HEK293 (cell line): ENCODE measurements around the gene ATRAID.

Experiments
- BCL11B ChIP-seq: fragments of 450-650 bp; formaldehyde crosslinking; IDR thresholded peaks from 2 replicates; pipeline ENCODE4 v1.5.1; 2016; ENCODE audit warnings: low read depth, missing biosample characterization, missing genetic modification characterization
- GLIS1 ChIP-seq: fragments of 450-650 bp; formaldehyde crosslinking; IDR thresholded peaks from 2 replicates; pipeline ENCODE4 v1.5.1; 2016; ENCODE audit warnings: missing biosample characterization, missing genetic modification characterization
- GLIS2 ChIP-seq: fragments of 450-650 bp; formaldehyde crosslinking; IDR thresholded peaks from 2 replicates; pipeline ENCODE4 v1.5.1; 2016; ENCODE audit warnings: missing biosample characterization, missing genetic modification characterization
- HOXC10 ChIP-seq: sonication (generic); formaldehyde crosslinking; IDR thresholded peaks from 2 replicates; pipeline ENCODE4 v1.8.1; 2023; ENCODE audit warnings: mild to moderate bottlenecking, missing genetic modification reagents
- IKZF3 ChIP-seq: fragments of 450-650 bp; IDR thresholded peaks from 2 replicates; pipeline ENCODE4 v1.5.0; 2018; ENCODE audit warnings: missing biosample characterization, mild to moderate bottlenecking, missing genetic modification characterization, moderate library complexity
- MZF1 ChIP-seq: fragments of 450-650 bp; formaldehyde crosslinking; IDR thresholded peaks from 2 replicates; pipeline ENCODE4 v1.5.1; 2017; ENCODE audit warnings: missing biosample characterization, missing genetic modification characterization, borderline replicate concordance
- OSR2 ChIP-seq: fragments of 450-650 bp; formaldehyde crosslinking; IDR thresholded peaks from 2 replicates; pipeline ENCODE4 v1.5.1; 2016; ENCODE audit warnings: missing biosample characterization, missing genetic modification characterization
- OVOL3 ChIP-seq: fragments of 450-650 bp; formaldehyde crosslinking; IDR thresholded peaks from 2 replicates; pipeline ENCODE4 v1.5.1; 2016; ENCODE audit warnings: missing biosample characterization, missing genetic modification characterization
- SP3 ChIP-seq: fragments of 450-650 bp; formaldehyde crosslinking; IDR thresholded peaks from 2 replicates; pipeline ENCODE4 v1.5.1; 2016; ENCODE audit warnings: missing biosample characterization, missing genetic modification characterization
- YY2 ChIP-seq: fragments of 450-650 bp; formaldehyde crosslinking; IDR thresholded peaks from 2 replicates; pipeline ENCODE4 v1.5.1; 2016; ENCODE audit warnings: missing biosample characterization, missing genetic modification characterization
- ZBTB20 ChIP-seq: fragments of 450-650 bp; formaldehyde crosslinking; IDR thresholded peaks from 2 replicates; pipeline ENCODE4 v1.5.1; 2016; ENCODE audit warnings: missing biosample characterization, missing genetic modification characterization
- ZBTB48 ChIP-seq: fragments of 450-650 bp; formaldehyde crosslinking; IDR thresholded peaks from 2 replicates; pipeline ENCODE4 v1.5.1; 2016; ENCODE audit warnings: missing biosample characterization, missing genetic modification characterization
- ZEB2 ChIP-seq: fragments of 450-650 bp; formaldehyde crosslinking; IDR thresholded peaks from 2 replicates; pipeline ENCODE4 v1.5.1; 2016; ENCODE audit warnings: missing biosample characterization, missing genetic modification characterization
- ZFP69B ChIP-seq: fragments of 450-650 bp; formaldehyde crosslinking; IDR thresholded peaks from 2 replicates; pipeline ENCODE4 v1.5.1; 2016; ENCODE audit warnings: missing biosample characterization, missing genetic modification characterization
- ZIC2 ChIP-seq: fragments of 450-650 bp; formaldehyde crosslinking; IDR thresholded peaks from 2 replicates; pipeline ENCODE4 v1.5.1; 2016; ENCODE audit warnings: missing biosample characterization, missing genetic modification characterization
- ZNF140 ChIP-seq: fragments of 450-650 bp; formaldehyde crosslinking; IDR thresholded peaks from 2 replicates; pipeline ENCODE4 v1.5.1; 2016; ENCODE audit warnings: missing biosample characterization, missing genetic modification characterization
- ZNF184 ChIP-seq: fragments of 450-650 bp; IDR thresholded peaks from 2 replicates; pipeline ENCODE4 v1.5.1; 2018; ENCODE audit warnings: missing biosample characterization, mild to moderate bottlenecking, missing genetic modification characterization
- ZNF211 ChIP-seq: fragments of 450-650 bp; formaldehyde crosslinking; IDR thresholded peaks from 2 replicates; pipeline ENCODE4 v1.5.1; 2016; ENCODE audit warnings: low read depth, missing biosample characterization, missing genetic modification characterization
- ZNF214 ChIP-seq: fragments of 450-650 bp; formaldehyde crosslinking; IDR thresholded peaks from 2 replicates; pipeline ENCODE4 v1.5.1; 2017; ENCODE audit warnings: missing biosample characterization, mild to moderate bottlenecking, missing genetic modification characterization, borderline replicate concordance
- ZNF292 ChIP-seq: fragments of 450-650 bp; formaldehyde crosslinking; IDR thresholded peaks from 2 replicates; pipeline ENCODE4 v1.5.1; 2016; ENCODE audit warnings: low read depth, missing biosample characterization, missing genetic modification characterization, borderline replicate concordance
- ZNF335 ChIP-seq: fragments of 450-650 bp; formaldehyde crosslinking; conservative IDR thresholded peaks from 2 replicates; pipeline ENCODE4 v1.5.1; 2016; ENCODE audit warnings: missing biosample characterization, missing genetic modification characterization
- ZNF366 ChIP-seq: fragments of 450-650 bp; formaldehyde crosslinking; conservative IDR thresholded peaks from 2 replicates; pipeline ENCODE4 v1.5.1; 2016; ENCODE audit warnings: missing biosample characterization, missing genetic modification characterization
- ZNF600 ChIP-seq: fragments of 450-650 bp; formaldehyde crosslinking; IDR thresholded peaks from 2 replicates; pipeline ENCODE4 v1.5.1; 2016; ENCODE audit warnings: missing biosample characterization, missing genetic modification characterization
- ZNF610 ChIP-seq: fragments of 450-650 bp; formaldehyde crosslinking; IDR thresholded peaks from 2 replicates; pipeline ENCODE4 v1.5.1; 2016; ENCODE audit warnings: missing biosample characterization, missing genetic modification characterization, borderline replicate concordance
- ZNF664 ChIP-seq: fragments of 450-650 bp; formaldehyde crosslinking; IDR thresholded peaks from 2 replicates; pipeline ENCODE4 v1.5.1; 2016; ENCODE audit warnings: missing biosample characterization, missing genetic modification characterization
- ZNF677 ChIP-seq: fragments of 450-650 bp; IDR thresholded peaks from 2 replicates; pipeline ENCODE4 v1.5.0; 2018; ENCODE audit warnings: missing biosample characterization, mild to moderate bottlenecking, missing genetic modification characterization, moderate library complexity
- ZNF843 ChIP-seq: fragments of 450-650 bp; formaldehyde crosslinking; IDR thresholded peaks from 2 replicates; pipeline ENCODE4 v1.5.1; 2016; ENCODE audit warnings: missing biosample characterization, missing genetic modification characterization
- ZXDB ChIP-seq: fragments of 450-650 bp; formaldehyde crosslinking; IDR thresholded peaks from 2 replicates; pipeline ENCODE4 v1.5.1; 2016; ENCODE audit warnings: missing biosample characterization, missing genetic modification characterization
- TF ChIP-seq, protein P1 (sequence below): fragments of 450-650 bp; IDR thresholded peaks from 2 replicates; pipeline ENCODE4 v1.5.1; 2018; ENCODE audit warnings: missing biosample characterization, mild to moderate bottlenecking, missing genetic modification characterization
- TF ChIP-seq, protein P2 (sequence below): fragments of 450-650 bp; formaldehyde crosslinking; optimal IDR thresholded peaks from 2 replicates; pipeline ENCODE3; 2016; ENCODE audit warnings: missing biosample characterization, mild to moderate bottlenecking, missing genetic modification characterization
- TF ChIP-seq, protein P3 (sequence below): fragments of 450-650 bp; formaldehyde crosslinking; IDR thresholded peaks from 2 replicates; pipeline ENCODE4 v1.5.1; 2016; ENCODE audit warnings: missing biosample characterization, missing genetic modification characterization
- TF ChIP-seq, protein P4 (sequence below): fragments of 450-650 bp; formaldehyde crosslinking; IDR thresholded peaks from 2 replicates; pipeline ENCODE4 v1.5.1; 2016; ENCODE audit warnings: missing biosample characterization, missing genetic modification characterization
- TF ChIP-seq, protein P5 (sequence below): fragments of 450-650 bp; formaldehyde crosslinking; IDR thresholded peaks from 2 replicates; pipeline ENCODE4 v1.5.1; 2016; ENCODE audit warnings: missing biosample characterization, missing genetic modification characterization

Gene ATRAID

DNA sequence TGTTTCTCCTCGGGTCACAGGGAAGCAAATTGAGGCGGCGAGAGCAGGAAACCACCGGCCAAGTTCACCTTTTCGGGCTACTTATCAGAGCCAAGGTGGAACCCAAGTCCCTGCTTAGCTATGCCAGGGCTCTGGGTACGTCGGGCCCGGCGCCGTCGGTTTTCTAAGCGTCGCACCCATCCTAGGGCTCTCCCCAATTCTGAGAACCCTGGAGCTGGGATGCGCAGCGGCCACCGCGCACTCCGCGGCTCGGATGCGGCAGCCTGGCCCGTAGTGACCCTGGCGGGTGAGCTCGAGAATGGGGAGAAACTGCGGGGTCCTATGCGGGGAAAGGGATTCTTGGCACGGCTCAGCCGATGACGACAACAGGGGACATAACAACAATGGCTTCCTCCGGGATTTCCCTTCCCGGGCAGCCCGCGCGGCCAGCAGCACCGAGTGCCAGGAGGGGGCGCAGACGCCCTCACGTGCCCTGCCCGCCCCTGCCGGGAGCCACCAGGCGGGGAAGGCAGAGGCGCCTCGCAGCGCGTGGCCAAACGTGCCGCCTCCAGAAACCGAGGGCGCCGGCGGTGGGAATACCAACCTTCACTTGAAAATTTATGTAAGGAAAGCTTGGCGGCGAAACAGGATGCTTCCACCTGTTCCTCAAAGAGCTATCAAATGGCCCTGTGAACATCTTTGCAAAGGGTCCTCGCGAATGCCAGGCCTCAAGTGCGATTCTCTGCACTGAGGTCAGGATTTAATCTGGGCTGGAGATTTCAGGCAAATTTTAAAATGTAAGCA, 53.1 kb downstream of the ATRAID start (continued):
- TF ChIP-seq OVOL3 (tag by site-specific recombination) = no peak
- no peak for TF ChIP-seq ZNF292 (tag by site-specific recombination)
- peak; percentile 20; the same call in 1 of the 2 replicates for TF ChIP-seq SP3 (tag by site-specific recombination)
- no peak for TF ChIP-seq ZNF214
- TF ChIP-seq ZFP69B = no peak
- TF ChIP-seq ZEB2 (tag by site-specific recombination) = peak; percentile 80
- TF ChIP-seq ZNF600 = peak; percentile 64
- no peak for TF ChIP-seq ZNF677 (tag by site-specific recombination)
- TF ChIP-seq, protein P1, sequence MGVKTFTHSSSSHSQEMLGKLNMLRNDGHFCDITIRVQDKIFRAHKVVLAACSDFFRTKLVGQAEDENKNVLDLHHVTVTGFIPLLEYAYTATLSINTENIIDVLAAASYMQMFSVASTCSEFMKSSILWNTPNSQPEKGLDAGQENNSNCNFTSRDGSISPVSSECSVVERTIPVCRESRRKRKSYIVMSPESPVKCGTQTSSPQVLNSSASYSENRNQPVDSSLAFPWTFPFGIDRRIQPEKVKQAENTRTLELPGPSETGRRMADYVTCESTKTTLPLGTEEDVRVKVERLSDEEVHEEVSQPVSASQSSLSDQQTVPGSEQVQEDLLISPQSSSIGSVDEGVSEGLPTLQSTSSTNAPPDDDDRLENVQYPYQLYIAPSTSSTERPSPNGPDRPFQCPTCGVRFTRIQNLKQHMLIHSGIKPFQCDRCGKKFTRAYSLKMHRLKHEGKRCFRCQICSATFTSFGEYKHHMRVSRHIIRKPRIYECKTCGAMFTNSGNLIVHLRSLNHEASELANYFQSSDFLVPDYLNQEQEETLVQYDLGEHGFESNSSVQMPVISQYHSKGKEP (tag by site-specific recombination) = no peak
- TF ChIP-seq ZIC2 (tag by site-specific recombination) = peak; percentile 90
- no peak for TF ChIP-seq ZNF366 (tag by site-specific recombination)
- peak; percentile 24; the same call in 1 of the 2 replicates for TF ChIP-seq GLIS1 (tag by site-specific recombination)
- peak; percentile 78 for TF ChIP-seq IKZF3 (tag by site-specific recombination)
- no peak for TF ChIP-seq ZNF184 (tag by site-specific recombination)
- peak; percentile 7; the same call in 1 of the 2 replicates for TF ChIP-seq GLIS2 (tag by site-specific recombination)
- no peak for TF ChIP-seq HOXC10 (CRISPR knock-in tag)
- TF ChIP-seq ZNF664 = no peak
- no peak for TF ChIP-seq ZBTB48 (tag by site-specific recombination)
- TF ChIP-seq, protein P2, sequence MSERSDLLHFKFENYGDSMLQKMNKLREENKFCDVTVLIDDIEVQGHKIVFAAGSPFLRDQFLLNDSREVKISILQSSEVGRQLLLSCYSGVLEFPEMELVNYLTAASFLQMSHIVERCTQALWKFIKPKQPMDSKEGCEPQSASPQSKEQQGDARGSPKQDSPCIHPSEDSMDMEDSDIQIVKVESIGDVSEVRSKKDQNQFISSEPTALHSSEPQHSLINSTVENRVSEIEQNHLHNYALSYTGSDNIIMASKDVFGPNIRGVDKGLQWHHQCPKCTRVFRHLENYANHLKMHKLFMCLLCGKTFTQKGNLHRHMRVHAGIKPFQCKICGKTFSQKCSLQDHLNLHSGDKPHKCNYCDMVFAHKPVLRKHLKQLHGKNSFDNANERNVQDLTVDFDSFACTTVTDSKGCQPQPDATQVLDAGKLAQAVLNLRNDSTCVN (tag by site-specific recombination) = peak; percentile 65
- no peak for TF ChIP-seq MZF1
- no peak for TF ChIP-seq ZNF140
- TF ChIP-seq ZXDB (tag by site-specific recombination) = peak; percentile 94
- TF ChIP-seq ZNF335 = peak; percentile 81
- TF ChIP-seq, protein P3, sequence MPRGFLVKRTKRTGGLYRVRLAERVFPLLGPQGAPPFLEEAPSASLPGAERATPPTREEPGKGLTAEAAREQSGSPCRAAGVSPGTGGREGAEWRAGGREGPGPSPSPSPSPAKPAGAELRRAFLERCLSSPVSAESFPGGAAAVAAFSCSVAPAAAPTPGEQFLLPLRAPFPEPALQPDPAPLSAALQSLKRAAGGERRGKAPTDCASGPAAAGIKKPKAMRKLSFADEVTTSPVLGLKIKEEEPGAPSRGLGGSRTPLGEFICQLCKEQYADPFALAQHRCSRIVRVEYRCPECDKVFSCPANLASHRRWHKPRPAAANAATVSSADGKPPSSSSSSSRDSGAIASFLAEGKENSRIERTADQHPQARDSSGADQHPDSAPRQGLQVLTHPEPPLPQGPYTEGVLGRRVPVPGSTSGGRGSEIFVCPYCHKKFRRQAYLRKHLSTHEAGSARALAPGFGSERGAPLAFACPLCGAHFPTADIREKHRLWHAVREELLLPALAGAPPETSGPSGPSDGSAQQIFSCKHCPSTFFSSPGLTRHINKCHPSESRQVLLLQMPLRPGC (tag by site-specific recombination) = no peak
- no peak for TF ChIP-seq ZNF211 (tag by site-specific recombination)
- peak; percentile 68 for TF ChIP-seq YY2 (tag by site-specific recombination)
- TF ChIP-seq, protein P4, sequence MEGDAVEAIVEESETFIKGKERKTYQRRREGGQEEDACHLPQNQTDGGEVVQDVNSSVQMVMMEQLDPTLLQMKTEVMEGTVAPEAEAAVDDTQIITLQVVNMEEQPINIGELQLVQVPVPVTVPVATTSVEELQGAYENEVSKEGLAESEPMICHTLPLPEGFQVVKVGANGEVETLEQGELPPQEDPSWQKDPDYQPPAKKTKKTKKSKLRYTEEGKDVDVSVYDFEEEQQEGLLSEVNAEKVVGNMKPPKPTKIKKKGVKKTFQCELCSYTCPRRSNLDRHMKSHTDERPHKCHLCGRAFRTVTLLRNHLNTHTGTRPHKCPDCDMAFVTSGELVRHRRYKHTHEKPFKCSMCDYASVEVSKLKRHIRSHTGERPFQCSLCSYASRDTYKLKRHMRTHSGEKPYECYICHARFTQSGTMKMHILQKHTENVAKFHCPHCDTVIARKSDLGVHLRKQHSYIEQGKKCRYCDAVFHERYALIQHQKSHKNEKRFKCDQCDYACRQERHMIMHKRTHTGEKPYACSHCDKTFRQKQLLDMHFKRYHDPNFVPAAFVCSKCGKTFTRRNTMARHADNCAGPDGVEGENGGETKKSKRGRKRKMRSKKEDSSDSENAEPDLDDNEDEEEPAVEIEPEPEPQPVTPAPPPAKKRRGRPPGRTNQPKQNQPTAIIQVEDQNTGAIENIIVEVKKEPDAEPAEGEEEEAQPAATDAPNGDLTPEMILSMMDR (tag by site-specific recombination) = peak; percentile 98
- 0 out of 2 replicates have a peak, but pooled peaks have one; percentile 27 for TF ChIP-seq OSR2 (tag by site-specific recombination)
- TF ChIP-seq ZBTB20 (tag by site-specific recombination) = peak; percentile 84
- no peak for TF ChIP-seq ZNF843 (tag by site-specific recombination)
- TF ChIP-seq BCL11B (tag by site-specific recombination) = no peak
- TF ChIP-seq ZNF610 (tag by site-specific recombination) = 0 out of 2 replicates have a peak, but pooled peaks have one; percentile 32
- TF ChIP-seq, protein P5, sequence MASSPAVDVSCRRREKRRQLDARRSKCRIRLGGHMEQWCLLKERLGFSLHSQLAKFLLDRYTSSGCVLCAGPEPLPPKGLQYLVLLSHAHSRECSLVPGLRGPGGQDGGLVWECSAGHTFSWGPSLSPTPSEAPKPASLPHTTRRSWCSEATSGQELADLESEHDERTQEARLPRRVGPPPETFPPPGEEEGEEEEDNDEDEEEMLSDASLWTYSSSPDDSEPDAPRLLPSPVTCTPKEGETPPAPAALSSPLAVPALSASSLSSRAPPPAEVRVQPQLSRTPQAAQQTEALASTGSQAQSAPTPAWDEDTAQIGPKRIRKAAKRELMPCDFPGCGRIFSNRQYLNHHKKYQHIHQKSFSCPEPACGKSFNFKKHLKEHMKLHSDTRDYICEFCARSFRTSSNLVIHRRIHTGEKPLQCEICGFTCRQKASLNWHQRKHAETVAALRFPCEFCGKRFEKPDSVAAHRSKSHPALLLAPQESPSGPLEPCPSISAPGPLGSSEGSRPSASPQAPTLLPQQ (tag by site-specific recombination) = peak; percentile 75; the same call in 1 of the 2 replicates
